ENCODE results near the gene SSH2.
"Not testable (repeated sequence)": the region's sequence is repeated elsewhere in the genome, so short reads cannot be mapped to it uniquely, and the experiment has no call there.

Gene SSH2, protein sequence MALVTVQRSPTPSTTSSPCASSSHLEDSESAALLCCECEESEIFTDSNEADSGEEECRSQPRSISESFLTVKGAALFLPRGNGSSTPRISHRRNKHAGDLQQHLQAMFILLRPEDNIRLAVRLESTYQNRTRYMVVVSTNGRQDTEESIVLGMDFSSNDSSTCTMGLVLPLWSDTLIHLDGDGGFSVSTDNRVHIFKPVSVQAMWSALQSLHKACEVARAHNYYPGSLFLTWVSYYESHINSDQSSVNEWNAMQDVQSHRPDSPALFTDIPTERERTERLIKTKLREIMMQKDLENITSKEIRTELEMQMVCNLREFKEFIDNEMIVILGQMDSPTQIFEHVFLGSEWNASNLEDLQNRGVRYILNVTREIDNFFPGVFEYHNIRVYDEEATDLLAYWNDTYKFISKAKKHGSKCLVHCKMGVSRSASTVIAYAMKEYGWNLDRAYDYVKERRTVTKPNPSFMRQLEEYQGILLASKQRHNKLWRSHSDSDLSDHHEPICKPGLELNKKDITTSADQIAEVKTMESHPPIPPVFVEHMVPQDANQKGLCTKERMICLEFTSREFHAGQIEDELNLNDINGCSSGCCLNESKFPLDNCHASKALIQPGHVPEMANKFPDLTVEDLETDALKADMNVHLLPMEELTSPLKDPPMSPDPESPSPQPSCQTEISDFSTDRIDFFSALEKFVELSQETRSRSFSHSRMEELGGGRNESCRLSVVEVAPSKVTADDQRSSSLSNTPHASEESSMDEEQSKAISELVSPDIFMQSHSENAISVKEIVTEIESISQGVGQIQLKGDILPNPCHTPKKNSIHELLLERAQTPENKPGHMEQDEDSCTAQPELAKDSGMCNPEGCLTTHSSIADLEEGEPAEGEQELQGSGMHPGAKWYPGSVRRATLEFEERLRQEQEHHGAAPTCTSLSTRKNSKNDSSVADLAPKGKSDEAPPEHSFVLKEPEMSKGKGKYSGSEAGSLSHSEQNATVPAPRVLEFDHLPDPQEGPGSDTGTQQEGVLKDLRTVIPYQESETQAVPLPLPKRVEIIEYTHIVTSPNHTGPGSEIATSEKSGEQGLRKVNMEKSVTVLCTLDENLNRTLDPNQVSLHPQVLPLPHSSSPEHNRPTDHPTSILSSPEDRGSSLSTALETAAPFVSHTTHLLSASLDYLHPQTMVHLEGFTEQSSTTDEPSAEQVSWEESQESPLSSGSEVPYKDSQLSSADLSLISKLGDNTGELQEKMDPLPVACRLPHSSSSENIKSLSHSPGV (N-terminal part only)

DNA sequence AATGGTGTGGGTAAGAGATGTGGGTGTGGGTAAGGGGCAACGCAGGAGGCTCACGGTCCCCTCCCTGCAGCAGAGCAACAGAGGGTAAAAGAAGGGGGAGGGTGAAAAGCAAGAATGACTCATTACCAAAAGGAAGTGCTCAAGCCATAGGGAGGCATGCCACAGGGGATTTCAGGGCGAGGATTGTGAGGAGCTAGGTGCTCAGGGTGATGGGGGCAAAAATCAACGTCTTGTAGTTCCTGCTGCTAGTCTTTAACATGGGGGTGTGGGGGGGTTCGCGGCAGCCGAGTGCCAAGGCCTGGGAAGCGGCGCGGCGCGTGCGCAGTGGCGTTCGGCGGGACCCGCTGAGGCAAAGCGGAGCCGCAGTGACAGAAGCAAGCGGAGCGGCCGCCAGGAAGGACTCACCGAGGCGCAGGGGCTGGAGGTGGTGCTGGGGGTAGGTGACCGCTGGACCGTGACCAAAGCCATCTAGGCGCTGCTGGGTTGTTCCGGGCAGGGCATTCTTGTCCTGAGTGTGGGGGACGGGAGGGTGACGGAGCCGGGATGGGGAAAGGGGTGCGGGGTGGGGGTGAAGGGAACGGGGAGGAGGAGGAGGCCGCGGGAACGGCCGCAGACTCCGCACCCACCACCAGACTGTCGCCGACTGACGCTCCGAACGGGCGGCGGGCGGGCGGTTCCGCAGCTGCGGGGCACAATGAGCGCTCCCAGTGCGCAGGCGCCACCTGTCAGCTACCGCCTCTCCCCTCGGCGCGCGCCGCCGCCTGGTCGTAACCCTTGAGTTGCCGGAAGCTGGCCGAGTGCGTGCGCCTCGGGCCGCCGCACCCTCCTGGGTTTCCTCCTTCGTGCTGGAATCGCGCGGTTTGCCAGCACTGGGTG, at the start of gene SSH2:
Gene SSH2, minus strand, starts transcription at position 696 of the 876 bp plus-strand sequence. Its CDS starts 228 bp downstream, at position 468.
- H3K4me3 ChIP-seq (ENCODE audit: low read depth, low read length) = peak within 1 kb of the TSS; percentile 94

DNA sequence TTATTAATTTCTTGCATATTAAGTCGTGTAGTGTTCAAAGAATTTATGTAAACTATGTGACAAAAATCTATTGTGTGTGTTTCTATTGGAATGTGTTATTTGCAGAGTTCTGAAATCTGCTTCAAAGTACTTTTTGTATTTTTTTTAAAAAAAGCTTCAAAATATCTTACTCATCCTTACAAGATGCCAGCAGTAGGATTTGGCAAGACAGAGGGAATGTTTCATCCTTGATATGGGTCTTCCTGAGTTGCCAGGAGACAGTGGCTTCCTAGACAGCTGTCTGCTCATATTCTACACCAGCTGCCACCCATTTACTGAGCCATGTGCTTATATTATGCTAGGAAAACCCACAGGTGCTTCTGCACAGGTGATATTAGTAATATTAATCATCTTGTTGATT, 47.8 kb upstream of the SSH2 start:
- H3K4me3 ChIP-seq (ENCODE audit: low read depth, low read length) = no peak overlapping the region

DNA sequence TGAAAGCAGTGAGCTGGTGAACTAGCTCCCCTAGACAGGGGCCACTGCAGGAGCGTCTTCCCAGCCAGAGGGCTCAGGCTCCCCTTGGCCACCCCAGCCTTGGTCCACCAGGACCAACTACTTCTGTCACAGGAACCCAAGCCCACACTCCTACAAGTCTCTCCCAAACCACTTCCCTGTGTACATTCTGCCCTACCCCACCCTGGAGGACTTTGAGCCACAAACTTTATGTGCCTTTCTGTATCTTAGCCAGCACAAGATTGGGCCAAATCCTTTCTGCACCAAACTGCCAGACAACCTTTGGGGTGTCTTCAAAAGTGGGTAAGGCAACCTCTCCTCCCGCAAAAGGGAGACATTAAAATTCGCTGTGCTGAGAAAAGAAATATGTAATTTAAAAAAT, 43.0 kb upstream of the SSH2 start:
- no peak overlapping the region for H3K4me3 ChIP-seq (ENCODE audit: low read depth, low read length)

DNA sequence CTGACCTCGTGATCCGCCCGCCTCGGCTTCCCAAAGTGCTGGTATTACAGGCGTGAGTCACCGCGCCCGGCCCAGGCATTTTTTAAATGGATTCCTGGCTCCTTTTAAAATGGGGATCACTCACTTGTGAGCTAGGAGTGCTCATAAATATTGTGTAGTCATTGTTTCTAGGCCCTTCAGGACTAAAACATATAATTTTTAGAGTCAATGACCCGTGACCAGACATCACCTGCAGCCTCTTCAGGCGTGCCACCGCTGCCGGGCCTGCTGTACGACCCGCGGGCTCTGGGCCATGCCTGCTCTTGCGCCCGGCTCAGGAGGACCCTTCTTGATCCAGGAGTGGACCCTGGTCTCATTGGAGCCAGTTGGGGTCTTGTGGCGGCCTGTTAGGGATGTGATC, 42.2 kb upstream of the SSH2 start:
- no peak overlapping the region for H3K4me3 ChIP-seq (ENCODE audit: low read depth, low read length)

DNA sequence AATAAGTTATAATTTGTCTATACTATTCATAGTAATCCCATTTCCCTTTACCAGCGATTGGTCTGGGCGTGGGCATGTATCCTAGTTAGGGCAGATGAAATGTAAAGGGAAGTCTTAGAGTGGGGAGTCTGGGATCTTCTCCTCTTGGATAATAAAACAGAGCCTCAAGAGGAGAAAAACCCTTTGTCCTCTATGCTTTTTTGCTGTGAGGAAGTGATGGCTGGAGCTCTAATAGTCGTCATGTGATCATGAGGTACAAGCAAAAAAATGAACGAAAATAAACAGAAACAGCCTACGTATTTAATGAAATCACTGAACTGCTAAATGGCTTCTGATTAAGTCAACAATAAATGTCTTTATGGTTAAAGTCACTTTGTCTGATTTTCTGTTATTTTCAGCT, 38.2 kb upstream of the SSH2 start:
- no peak overlapping the region for H3K4me3 ChIP-seq (ENCODE audit: low read depth, low read length)

DNA sequence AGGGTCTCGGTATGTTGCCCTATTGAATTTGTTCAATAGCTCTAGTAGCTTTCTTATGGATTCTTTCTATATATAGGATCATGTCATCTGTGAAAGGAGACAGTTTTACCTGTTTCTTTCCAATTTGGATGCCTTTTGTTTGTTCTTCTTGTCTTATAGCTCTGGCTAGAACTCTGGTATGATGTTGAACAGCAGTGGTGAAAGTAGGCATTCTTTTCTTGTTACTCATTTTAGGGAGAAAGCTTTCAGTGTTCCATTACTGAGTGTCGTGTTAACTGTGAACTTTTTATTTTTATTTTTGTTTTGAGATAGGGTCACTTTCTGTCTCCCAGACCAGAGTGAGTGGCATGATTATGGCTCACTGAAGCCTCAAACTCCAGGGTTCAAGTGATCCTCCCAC, 32.6 kb upstream of the SSH2 start:
- H3K4me3 ChIP-seq (ENCODE audit: low read depth, low read length) = no peak overlapping the region

DNA sequence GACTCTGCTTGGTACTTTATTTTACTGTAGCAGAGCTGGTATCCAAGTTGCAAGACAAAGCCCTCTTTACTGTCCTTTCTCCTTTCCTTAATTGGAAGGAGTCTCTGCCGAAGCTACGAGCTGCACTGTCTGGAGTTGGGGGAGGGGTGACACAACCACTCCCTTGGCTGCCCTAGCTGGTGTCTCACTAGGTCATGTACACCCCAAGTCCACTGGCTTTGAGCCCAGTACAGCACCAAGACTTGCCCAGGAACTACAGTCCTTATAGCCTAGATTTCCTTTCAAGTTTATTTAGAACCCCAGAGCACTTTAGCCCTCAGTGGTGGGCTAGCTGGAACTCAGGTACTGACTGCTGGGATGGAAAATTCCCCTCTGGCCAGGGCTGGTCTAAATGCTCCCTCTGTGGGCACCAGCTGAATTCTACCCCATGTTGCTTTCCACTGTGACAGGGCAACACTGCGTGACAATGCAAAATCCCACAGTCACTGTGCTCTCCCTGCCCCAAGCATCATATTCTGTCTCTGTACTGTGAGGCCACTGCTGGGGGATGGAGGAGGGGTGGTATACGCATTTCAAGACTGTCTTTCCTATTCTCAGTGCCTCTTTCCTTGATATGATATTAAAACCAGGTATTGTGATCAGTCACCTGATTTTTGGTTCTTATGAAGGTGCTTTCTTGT, 29.8 kb upstream of the SSH2 start:
- no peak overlapping the region for H3K4me3 ChIP-seq (ENCODE audit: low read depth, low read length)

DNA sequence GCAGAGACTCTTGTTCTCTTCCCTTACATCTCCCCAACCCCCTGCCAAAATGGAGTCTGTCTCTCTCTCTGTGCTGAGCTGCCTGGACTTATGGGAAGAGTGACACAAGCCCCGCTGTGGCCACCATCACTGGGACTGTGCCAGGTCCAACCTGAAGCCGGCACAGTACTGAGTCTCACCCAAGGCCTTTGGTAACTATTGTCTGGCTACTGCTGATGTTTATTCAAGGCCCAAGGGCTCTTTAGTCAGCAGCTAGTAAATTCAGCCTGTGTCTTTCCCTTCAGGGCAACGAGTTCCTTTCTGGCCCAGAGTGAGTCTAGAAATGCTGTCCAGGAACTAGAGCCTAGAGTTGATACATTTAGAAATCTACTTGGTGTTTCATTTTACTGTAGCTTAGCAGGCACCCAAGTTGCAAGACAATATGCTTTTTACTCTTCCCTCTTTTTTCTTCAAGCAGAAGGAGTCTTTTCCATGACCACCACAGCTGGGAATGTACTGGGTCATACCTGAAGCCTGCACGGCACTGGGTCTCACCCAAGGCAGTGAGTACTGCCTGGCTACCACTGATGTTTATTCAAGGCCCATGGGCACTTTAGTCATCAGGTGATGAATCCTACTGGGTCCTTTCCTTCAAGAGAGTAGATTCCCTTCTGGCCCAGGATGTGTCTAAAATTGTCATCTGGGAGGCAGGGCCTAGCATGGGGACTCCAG, 29.1 kb upstream of the SSH2 start:
- no peak overlapping the region for H3K4me3 ChIP-seq (ENCODE audit: low read depth, low read length)

DNA sequence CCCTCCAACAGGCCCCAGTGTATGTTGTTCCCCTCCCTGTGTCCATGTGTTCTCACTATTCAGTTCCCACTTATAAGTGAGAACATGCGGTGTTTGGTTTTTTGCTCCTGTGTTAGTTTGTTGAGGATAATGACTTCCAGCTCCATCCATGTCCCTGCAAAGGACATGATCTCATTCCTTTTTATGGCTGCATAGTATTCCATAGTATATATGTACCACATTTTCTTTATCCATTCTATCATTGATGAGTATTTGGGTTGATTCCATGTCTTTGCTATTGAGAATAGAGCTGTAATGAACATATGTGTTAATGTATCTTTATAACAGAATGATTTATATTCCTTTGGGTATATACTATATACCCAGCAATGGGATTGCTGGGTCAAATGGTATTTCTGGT, 27.5 kb upstream of the SSH2 start:
- H3K4me3 ChIP-seq (ENCODE audit: low read depth, low read length) = not testable (repeated sequence)

DNA sequence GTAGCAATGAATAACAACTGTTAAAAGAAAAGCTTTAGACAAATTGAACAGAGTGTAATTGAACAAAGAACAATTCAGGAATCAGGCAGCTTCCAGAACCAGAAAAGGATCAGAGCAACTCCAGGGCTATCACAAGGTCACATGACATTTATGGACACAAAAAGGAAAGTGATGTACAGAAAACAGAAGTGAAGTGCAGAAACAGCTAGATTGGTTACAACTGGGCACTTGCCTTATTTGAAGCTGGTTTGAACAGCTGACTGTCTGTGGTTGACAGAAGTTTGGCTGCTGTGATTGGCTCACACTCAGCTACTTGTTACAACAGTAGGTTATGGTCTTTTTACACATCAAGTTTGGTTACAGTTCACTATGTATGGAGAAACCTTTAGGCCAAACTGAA, 26.2 kb upstream of the SSH2 start:
- no peak overlapping the region for H3K4me3 ChIP-seq (ENCODE audit: low read depth, low read length)

DNA sequence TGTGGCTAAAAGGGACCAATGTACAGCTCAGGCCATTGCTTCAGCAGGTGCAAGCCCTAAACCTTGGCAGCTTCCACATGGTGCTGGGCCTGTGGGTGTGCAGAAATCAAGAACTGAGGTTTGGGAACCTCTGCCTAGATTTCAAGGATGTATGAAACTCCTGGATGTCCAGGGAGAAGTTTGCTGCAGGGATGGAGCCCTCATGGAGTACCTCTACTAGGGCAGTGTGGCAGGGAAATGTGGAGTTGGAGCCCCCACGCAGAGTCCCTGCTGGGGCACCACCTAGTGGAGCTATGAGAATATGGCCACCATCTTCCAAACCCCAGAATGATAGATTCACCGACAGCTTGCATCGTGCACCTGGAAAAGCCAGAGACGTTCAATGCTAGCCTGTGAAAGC, 24.4 kb upstream of the SSH2 start:
- H3K4me3 ChIP-seq (ENCODE audit: low read depth, low read length) = no peak overlapping the region

DNA sequence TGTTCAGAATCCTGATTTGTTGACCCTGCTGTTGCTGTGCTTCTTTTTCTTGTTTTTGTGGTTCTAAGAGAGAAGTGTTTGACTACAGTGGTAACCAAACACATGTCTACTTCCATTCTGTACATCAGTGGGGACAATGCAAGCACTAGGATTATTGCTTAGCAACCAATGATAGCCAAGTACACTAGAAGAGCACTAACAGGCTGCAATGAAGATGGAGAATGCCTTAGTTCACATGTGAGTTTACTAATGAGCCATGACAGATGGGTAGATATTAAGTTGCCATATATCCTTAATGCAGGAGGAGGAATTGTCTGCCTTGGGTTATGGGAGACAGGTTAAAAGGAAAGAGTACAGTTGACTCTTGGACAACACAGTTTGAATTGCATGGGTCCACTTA, 19.7 kb upstream of the SSH2 start:
- no peak overlapping the region for H3K4me3 ChIP-seq (ENCODE audit: low read depth, low read length)

DNA sequence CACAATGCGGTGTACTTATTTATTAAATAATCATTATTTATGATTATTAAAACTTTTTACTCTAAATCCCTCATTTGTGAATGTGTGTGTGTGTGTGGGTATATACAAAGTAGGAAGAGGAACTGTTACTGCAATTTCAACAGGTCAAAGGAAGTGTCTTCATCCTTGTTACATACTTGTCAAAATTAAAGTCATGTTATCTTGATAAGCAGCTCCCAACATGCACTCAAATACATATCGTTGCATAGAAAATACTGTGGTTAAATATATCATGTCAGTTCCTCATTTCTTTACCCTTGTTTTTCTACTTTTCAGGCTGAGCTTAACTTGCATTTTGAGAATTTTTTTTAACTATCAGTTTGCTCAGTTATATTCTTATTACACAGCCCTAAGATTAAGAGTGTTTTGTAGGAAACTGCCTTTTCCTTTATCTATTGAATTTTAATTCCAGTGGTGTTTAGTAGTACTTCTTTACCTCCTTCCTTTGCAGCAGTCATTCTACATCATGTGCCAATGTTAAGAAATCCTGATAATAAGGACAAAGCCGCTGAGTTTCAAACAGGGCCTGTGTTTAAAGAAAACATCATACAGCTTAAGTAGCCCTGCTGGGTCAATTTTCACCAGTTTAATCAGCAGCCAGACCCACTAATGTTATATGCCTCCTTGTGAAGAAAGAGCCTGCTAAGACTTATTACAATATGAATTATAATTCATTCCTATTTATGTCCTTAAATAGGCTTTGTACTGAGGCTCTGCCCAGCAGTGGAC, 18.6 kb upstream of the SSH2 start:
- no peak overlapping the region for H3K4me3 ChIP-seq (ENCODE audit: low read depth, low read length)

DNA sequence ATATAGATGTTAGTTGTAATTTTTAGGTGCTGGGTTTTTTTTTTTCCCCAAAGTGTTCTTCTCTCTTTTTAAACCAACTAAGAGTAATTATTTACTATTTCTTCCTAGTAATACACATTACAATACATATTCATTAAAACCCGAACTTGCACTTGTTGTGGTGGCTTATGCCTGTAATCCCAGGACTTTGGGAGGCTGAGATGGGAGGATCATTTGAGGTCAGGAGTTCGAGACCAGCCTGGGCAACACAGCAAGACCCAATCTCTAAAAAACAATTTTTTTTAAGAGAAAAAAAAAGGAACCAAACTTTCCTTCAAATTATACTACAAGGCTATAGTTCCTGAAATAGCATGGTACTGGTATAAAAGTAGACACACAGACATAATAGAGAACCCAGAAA, 15.3 kb upstream of the SSH2 start:
- H3K4me3 ChIP-seq (ENCODE audit: low read depth, low read length) = no peak overlapping the region

DNA sequence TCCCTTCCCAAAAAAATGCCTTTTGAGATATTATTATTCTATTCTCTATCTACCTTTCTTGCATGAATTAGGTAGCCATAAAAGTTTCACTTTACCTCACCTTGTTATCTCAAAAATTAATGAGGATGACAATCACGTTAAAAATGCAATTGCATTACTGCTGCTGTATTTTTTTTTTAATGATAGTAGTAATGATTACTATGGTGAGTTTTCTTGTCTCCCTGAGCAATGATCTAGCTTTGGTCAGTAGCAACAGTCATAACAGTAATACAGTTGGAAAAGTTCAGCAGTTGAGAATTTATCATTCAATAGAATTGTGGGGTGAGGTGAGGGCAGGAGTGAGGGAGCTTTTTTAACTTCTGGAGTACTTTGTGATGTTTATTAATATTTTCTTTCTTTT, 11.3 kb upstream of the SSH2 start, which contains the start of gene EFCAB5:
Gene EFCAB5, plus strand, starts transcription at position 301 of the 400 bp plus-strand sequence. CDS start 163 bp downstream, outside the sequence.
- no peak within 1 kb of the TSS for H3K4me3 ChIP-seq (ENCODE audit: low read depth, low read length)

DNA sequence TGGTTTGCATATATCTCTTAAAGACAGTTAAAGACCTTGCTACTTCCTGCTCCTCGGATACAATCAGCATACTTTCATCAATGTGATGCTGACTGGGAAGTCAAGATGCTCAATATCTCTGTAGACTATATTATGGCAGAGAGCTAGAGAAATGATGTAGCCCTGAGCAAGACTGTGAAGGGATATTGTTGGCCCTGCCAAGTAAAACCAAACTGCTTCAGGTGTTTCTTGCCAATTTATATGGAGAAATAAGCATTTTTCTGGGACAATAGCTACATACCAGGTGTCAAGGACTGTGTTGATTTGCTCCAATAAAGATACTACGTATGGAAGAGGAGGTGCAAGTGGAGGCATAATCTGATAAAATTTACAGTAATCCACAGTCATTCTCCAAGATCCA, 6.7 kb upstream of the SSH2 start:
- no peak overlapping the region for H3K4me3 ChIP-seq (ENCODE audit: low read depth, low read length)

DNA sequence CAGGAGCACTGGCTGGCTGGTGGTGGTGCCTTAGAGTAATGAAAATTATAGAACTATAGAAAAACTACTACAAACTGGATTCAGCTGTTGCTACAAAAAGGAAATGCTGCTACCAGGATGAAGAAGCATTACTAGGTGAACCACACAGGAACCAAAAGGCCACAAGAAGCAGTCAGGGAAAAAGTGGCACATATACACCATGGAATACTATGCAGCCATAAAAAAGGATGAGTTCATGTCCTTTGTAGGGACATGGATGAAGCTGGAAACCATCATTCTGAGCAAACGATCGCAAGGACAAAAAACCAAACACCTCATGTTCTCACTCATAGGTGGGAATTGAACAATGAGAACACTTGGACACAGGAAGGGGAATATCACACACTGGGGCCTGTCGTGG, 5.9 kb upstream of the SSH2 start:
- H3K4me3 ChIP-seq (ENCODE audit: low read depth, low read length) = not testable (repeated sequence)

DNA sequence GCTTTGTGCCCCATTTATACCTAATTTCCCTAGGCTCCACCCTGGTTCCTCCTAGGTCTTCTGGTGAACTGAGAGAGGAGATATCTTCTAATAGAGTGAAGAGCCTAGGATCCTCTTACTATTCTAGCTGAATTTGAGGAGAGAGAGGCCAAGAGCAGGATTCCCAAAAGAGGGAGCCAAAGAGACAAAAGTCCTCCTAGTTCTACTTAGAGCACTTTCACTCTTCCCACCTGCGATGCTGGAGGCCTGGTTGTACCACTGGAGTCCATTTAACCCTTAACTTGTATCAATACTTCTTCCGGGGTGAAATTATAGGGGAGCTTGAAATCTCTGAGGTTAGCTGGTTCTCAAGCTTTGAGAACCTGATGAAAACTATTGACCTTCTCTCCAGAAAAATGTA, 3.4 kb upstream of the SSH2 start:
- no peak overlapping the region for H3K4me3 ChIP-seq (ENCODE audit: low read depth, low read length)
